ENCODE measurements around the gene CDH13. TPM values are rescaled to one million over a fixed set of nuclear protein-coding genes. Genes with fewer than 3 reads are reported as not detected.

CDH13 gene
- total RNA-seq, 1 donor from 2014 or later: 45.1 TPM

DNA sequence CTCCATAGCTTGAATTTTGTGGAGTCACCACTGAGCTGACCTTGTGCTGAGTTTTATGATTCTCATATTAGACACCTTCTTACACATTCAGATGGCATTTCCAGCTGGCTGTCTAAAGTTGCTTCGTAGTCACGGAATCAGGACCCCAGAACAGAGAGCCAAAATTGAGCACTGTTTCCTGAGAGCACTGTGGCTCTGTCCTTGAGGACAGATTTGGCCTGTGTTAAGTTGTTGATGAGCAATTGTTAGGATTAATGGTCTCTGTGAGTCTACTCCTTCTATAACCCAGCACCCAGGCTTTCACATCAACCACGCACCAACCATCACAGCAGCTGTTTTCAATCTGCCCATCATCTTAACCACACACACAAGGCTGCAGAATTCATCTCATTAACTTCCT lies 903.5 kb downstream of the CDH13 start:
- no peaks in the 10 kb centered on the region for H3K9me3 Mint-ChIP-seq (ENCODE audit: low read depth)
- H3K27ac Mint-ChIP-seq (ENCODE audit: unreplicated experiment): no peak overlapping the region
- H3K27me3 Mint-ChIP-seq (ENCODE audit: low read depth): no peaks in the 10 kb centered on the region
- no peaks in the 10 kb centered on the region for H3K4me1 Mint-ChIP-seq (ENCODE audit: low read depth)
- H3K36me3 Mint-ChIP-seq (ENCODE audit: low read depth): no peaks in the 10 kb centered on the region
- no peak overlapping the region for H3K4me3 Mint-ChIP-seq (ENCODE audit: unreplicated experiment)
- no peak for TF ChIP-seq CTCF (IDR thresholded peaks at IDR 0.05)
- no peak for DNase-seq (ENCODE audit: low spot score)

- no peak overlapping the region for H3K4me3 Mint-ChIP-seq (ENCODE audit: unreplicated experiment)
- no peaks in the 10 kb centered on the region for H3K27me3 Mint-ChIP-seq (ENCODE audit: low read depth)
- DNase-seq (ENCODE audit: low spot score): no peak
- no peak for TF ChIP-seq CTCF (IDR thresholded peaks at IDR 0.05)
- H3K4me1 Mint-ChIP-seq (ENCODE audit: low read depth): no peaks in the 10 kb centered on the region
- no peaks in the 10 kb centered on the region for H3K9me3 Mint-ChIP-seq (ENCODE audit: low read depth)
- no peak overlapping the region for H3K27ac Mint-ChIP-seq (ENCODE audit: unreplicated experiment)
- no peaks in the 10 kb centered on the region for H3K36me3 Mint-ChIP-seq (ENCODE audit: low read depth)
Measured at GRCh38 chr16:83532634-83533033, 905.9 kb downstream of the CDH13 start.

GRCh38 chr16:83533193-83533592 lies 906.4 kb downstream of the CDH13 start:
- Mint-ChIP-seq H3K27ac (ENCODE audit: unreplicated experiment) (no peak overlapping the region), H3K4me3 (ENCODE audit: unreplicated experiment) (no peak overlapping the region), H3K27me3 (ENCODE audit: low read depth) (no peaks in the 10 kb centered on the region), H3K9me3 (ENCODE audit: low read depth) (no peaks in the 10 kb centered on the region), H3K4me1 (ENCODE audit: low read depth) (no peaks in the 10 kb centered on the region), H3K36me3 (ENCODE audit: low read depth) (no peaks in the 10 kb centered on the region)
- DNase-seq (ENCODE audit: low spot score): no peak
- no peak for TF ChIP-seq CTCF (IDR thresholded peaks at IDR 0.05)

GRCh38 chr16:83538707-83539106 lies 911.9 kb downstream of the CDH13 start:
- H3K36me3 Mint-ChIP-seq (ENCODE audit: low read depth): no peaks in the 10 kb centered on the region
- H3K27ac Mint-ChIP-seq (ENCODE audit: unreplicated experiment): no peak overlapping the region
- H3K27me3 Mint-ChIP-seq (ENCODE audit: low read depth): no peaks in the 10 kb centered on the region
- no peak for TF ChIP-seq CTCF (IDR thresholded peaks at IDR 0.05)
- H3K4me3 Mint-ChIP-seq (ENCODE audit: unreplicated experiment): no peak overlapping the region
- no peaks in the 10 kb centered on the region for H3K4me1 Mint-ChIP-seq (ENCODE audit: low read depth)
- H3K9me3 Mint-ChIP-seq (ENCODE audit: low read depth): no peaks in the 10 kb centered on the region
- no peak for DNase-seq (ENCODE audit: low spot score)

DNA sequence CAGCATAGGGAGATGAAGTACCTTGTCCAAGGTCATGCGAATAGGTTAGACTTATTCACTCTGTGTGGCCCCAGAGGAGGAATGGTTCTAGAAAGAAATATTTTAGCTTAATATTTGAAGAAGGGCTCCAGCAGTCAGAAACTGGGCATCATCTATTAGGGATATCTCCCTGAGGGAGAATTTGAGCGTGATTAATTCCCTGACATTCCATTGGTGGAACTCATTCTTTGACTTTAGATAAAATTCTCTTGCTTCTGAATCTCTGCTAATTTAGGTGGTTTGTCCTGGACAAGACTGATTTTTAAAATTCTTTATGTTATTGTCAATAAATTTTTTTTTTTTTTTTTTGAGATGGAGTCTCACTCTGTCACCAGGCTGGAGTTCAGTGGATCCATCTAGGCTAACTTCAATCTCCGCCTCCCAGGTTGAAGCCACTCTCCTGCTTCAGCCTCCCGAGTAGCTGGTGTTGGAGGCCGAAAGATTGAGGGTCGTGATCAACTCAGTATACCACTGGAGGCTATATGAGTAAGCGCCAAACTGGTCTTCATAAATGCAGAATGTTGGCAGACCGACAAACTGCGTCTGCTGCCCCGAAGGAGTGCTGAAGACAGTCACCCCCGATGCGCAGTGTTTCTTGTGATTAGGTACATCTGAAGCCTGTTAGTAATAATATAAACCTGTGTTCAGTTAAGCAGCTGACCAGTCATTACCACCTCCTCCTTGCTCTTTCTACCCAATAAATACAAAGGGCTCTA lies 913.1 kb downstream of the CDH13 start:
- Mint-ChIP-seq H3K27me3 (ENCODE audit: low read depth) (no peaks in the 10 kb centered on the region), H3K27ac (ENCODE audit: unreplicated experiment) (no peak overlapping the region), H3K4me3 (ENCODE audit: unreplicated experiment) (no peak overlapping the region), H3K36me3 (ENCODE audit: low read depth) (no peaks in the 10 kb centered on the region), H3K9me3 (ENCODE audit: low read depth) (no peaks in the 10 kb centered on the region), H3K4me1 (ENCODE audit: low read depth) (no peaks in the 10 kb centered on the region)
- no peak for DNase-seq (ENCODE audit: low spot score)
- TF ChIP-seq CTCF (IDR thresholded peaks at IDR 0.05): no peak
